ENCODE measurements around the gene MYCBPAP. TPM values are rescaled to one million over a fixed set of nuclear protein-coding genes. Genes with fewer than 3 reads are reported as not detected.

Gene MYCBPAP
- total and polyA plus RNA-seq, 2 donors (not counting 3 experiments of a cell fraction or from before 2014, with no cell fraction given), result 0.40 to 0.66 TPM

DNA sequence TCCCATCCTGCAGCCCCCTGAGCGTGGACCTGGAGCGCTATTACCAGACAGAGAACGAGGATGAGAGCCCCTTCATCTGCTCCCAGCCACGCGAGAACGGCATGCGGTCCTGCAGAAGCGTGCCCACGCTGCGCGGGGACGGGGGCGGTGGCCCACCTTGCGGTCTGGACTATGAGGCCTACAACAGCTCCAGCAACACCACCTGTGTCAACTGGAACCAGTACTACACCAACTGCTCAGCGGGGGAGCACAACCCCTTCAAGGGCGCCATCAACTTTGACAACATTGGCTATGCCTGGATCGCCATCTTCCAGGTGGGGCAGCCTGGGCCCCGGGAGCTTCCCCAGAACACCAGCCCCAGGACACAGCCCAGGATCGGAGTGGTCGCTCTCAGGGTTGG, 64.3 kb downstream of the MYCBPAP start:
- intact Hi-C loops (cut with micrococcal nuclease) (no loop called here), dilution Hi-C loops (cut with MboI; ENCODE audit: extremely low pct_ligation_motif_present, low sequenced_read_pairs) (no loop called here)
- POLR2A ChIA-PET, result no interaction called here
- Histone ChIP-seq H3K4me2 (ENCODE audit: insufficient read depth, low read length) (no peak overlapping the region), H3K9me1 (replicated peaks; ENCODE audit: control insufficient read depth, extremely low read depth, insufficient read depth, low read length) (no peaks in the 10 kb centered on the region), H3K27ac (ENCODE audit: insufficient read depth, low read depth, low read length) (no peak overlapping the region), H4K20me1 (replicated peaks; ENCODE audit: control insufficient read depth, extremely low read depth, insufficient read depth, low read length) (no peaks in the 10 kb centered on the region), H2AFZ (ENCODE audit: low read depth, low read length) (no peak overlapping the region), H3K4me3 (replicated peaks in 1 of 3; ENCODE audit: insufficient read depth in 1 of 3, low read depth in 1 of 3, low read length in 3 of 3) (no peak overlapping the region), H3K9ac (replicated peaks; ENCODE audit: extremely low read depth, insufficient read depth, low read length) (no peak overlapping the region), H3K4me1 (ENCODE audit: control insufficient read depth, extremely low read depth, insufficient read depth, low read length) (no peaks in the 10 kb centered on the region), H3K9me3 (replicated peaks; ENCODE audit: control insufficient read depth, insufficient read depth, low read length) (no peaks in the 10 kb centered on the region), H3K36me3 (ENCODE audit: control insufficient read depth in 2 of 2, extremely low read depth in 1 of 2, insufficient read depth in 2 of 2, low read length in 2 of 2) (no peaks in the 10 kb centered on the region), H3K79me2 (ENCODE audit: control insufficient read depth, insufficient read depth, low read length) (no peaks in the 10 kb centered on the region), H3K27me3 (ENCODE audit: control insufficient read depth in 2 of 2, insufficient read depth in 2 of 2, low read length in 2 of 2) (peaks cover 0 to 5% of the 10 kb centered on the region in 2 experiments)
- FAIRE-seq (no peak), DNase-seq (ENCODE audit: low read depth, low spot score) (no peak)
- BruUV-seq (replicated peaks), result no TSS peak
- TF ChIP-seq POLR2A (IDR thresholded peaks at IDR 0.05; ENCODE audit: low read depth, low read length) (no peak), MAX (IDR thresholded peaks at IDR 0.05; ENCODE audit: insufficient read depth, insufficient read length) (no peak), FOS (IDR thresholded peaks at IDR 0.05; ENCODE audit: borderline replicate concordance, insufficient read depth, low read length) (no peak), MYC (IDR thresholded peaks at IDR 0.05; ENCODE audit: low read depth, low read length) (no peak), JUN (IDR thresholded peaks at IDR 0.05; ENCODE audit: borderline replicate concordance, insufficient read depth, insufficient read length, low read depth) (no peak)
- CTCF ChIA-PET, result interaction anchor here (1.5 kb wide), 1 partner anchor 22 kb away, joined by 3 read pairs; no protein-coding TSS in a partner anchor

- Histone ChIP-seq H3K27me3 (ENCODE audit: control insufficient read depth in 2 of 2, insufficient read depth in 2 of 2, low read length in 2 of 2) (peaks cover 0 to 5% of the 10 kb centered on the region in 2 experiments), H3K4me1 (ENCODE audit: control insufficient read depth, extremely low read depth, insufficient read depth, low read length) (no peaks in the 10 kb centered on the region), H3K9me3 (replicated peaks; ENCODE audit: control insufficient read depth, insufficient read depth, low read length) (no peaks in the 10 kb centered on the region), H2AFZ (ENCODE audit: low read depth, low read length) (no peak overlapping the region), H3K9me1 (replicated peaks; ENCODE audit: control insufficient read depth, extremely low read depth, insufficient read depth, low read length) (no peaks in the 10 kb centered on the region), H3K9ac (replicated peaks; ENCODE audit: extremely low read depth, insufficient read depth, low read length) (no peak overlapping the region), H3K4me3 (replicated peaks in 1 of 3; ENCODE audit: insufficient read depth in 1 of 3, low read depth in 1 of 3, low read length in 3 of 3) (no peak overlapping the region), H3K4me2 (ENCODE audit: insufficient read depth, low read length) (no peak overlapping the region), H4K20me1 (replicated peaks; ENCODE audit: control insufficient read depth, extremely low read depth, insufficient read depth, low read length) (no peaks in the 10 kb centered on the region), H3K36me3 (ENCODE audit: control insufficient read depth in 2 of 2, extremely low read depth in 1 of 2, insufficient read depth in 2 of 2, low read length in 2 of 2) (no peaks in the 10 kb centered on the region), H3K27ac (ENCODE audit: insufficient read depth, low read depth, low read length) (no peak overlapping the region), H3K79me2 (ENCODE audit: control insufficient read depth, insufficient read depth, low read length) (no peaks in the 10 kb centered on the region)
- DNase-seq (ENCODE audit: low read depth, low spot score) (no peak), FAIRE-seq (no peak)
- ChIA-PET CTCF (interaction anchor here (0.6 to 2.4 kb wide), 4 partner anchors 9 to 52 kb away, joined by 3 to 10 read pairs (median 6); no protein-coding TSS in a partner anchor), POLR2A (no interaction called here)
- dilution Hi-C loops (cut with MboI; ENCODE audit: extremely low pct_ligation_motif_present, low sequenced_read_pairs), result no loop called here
- TF ChIP-seq GATA2 (IDR thresholded peaks at IDR 0.05; ENCODE audit: insufficient read depth, insufficient read length, low read depth, low read length), result no peak
- no peak for TF ChIP-seq MAX (IDR thresholded peaks at IDR 0.05; ENCODE audit: insufficient read depth, insufficient read length)
- no peak for TF ChIP-seq MYC (IDR thresholded peaks at IDR 0.05; ENCODE audit: low read depth, low read length)
- no peak for TF ChIP-seq FOS (IDR thresholded peaks at IDR 0.05; ENCODE audit: borderline replicate concordance, insufficient read depth, low read length)
- no peak for TF ChIP-seq POLR2A (IDR thresholded peaks at IDR 0.05; ENCODE audit: low read depth, low read length)
- TF ChIP-seq EZH2 (IDR thresholded peaks at IDR 0.05; ENCODE audit: borderline replicate concordance, low read depth, low read length, severe bottlenecking), result no peak
- TF ChIP-seq CTCF (IDR thresholded peaks at IDR 0.05; ENCODE audit: extremely low read depth in 1 of 2, insufficient read depth in 1 of 2, low read depth in 1 of 2, low read length in 2 of 2), result no peak
- no peak for TF ChIP-seq JUN (IDR thresholded peaks at IDR 0.05; ENCODE audit: borderline replicate concordance, insufficient read depth, insufficient read length, low read depth)
- BruUV-seq (replicated peaks), result no TSS peak
- intact Hi-C loops (cut with micrococcal nuclease), result no loop called here
These were observed 65.8 kb downstream of the MYCBPAP start for GRCh38 chr17:50573866-50574611.

Data from endothelial cell of umbilical vein (primary cell).